Kidney epithelial cell (primary cell): ENCODE results near the gene ARMC5. TPM values are rescaled to one million over a fixed set of nuclear protein-coding genes. Genes with fewer than 3 reads are reported as not detected.

Experiments used
- DNase-seq: peaks from one replicate; pipeline ENCODE4 v3.0.0-alpha.2; 2010; ENCODE audit warnings: low read depth
- H3K27me3 ChIP-seq: 2 replicates; pipeline ENCODE4 v1.6.0; 2011; ENCODE audit warnings: low read length; ENCODE audit not compliant: control insufficient read depth, insufficient read depth
- H3K36me3 ChIP-seq: 2 replicates; pipeline ENCODE4 v1.5.1; 2011; ENCODE audit warnings: low read length; ENCODE audit not compliant: control insufficient read depth, insufficient read depth
- H3K4me3 ChIP-seq: 2 replicates; pipeline ENCODE4 v1.5.1; 2011; ENCODE audit warnings: low read depth, mild to moderate bottlenecking, control low read depth, low read length
- CTCF ChIP-seq: IDR thresholded peaks from 2 replicates; pipeline ENCODE4 v1.5.1; 2011; ENCODE audit warnings: mild to moderate bottlenecking, moderate library complexity, low read length, control low read depth, inconsistent platforms; ENCODE audit not compliant: insufficient read depth, poor library complexity, severe bottlenecking
- total RNA-seq: library from RNA; depleted of rRNA; stranded (reverse); fragments of >200 nt; gene quantifications from 2 replicates; pipeline ENCODE4 v1.2.3, GENCODE V29; 2015

Gene ARMC5
- total RNA-seq, 1 donor from 2014 or later: 18.7 TPM

- H3K36me3 ChIP-seq: no peaks in the 10 kb centered on the region
- no peaks in the 10 kb centered on the region for H3K27me3 ChIP-seq
- no peak for TF ChIP-seq CTCF
- DNase-seq: no peak
- no peak overlapping the region for H3K4me3 ChIP-seq
These were observed 44.9 kb downstream of the ARMC5 start for GRCh38 chr16:31504159-31504558.

GRCh38 chr16:31505483-31505882, 46.2 kb downstream of the ARMC5 start:
- Histone ChIP-seq H3K4me3 (no peak overlapping the region), H3K36me3 (no peaks in the 10 kb centered on the region), H3K27me3 (no peaks in the 10 kb centered on the region)
- no peak for TF ChIP-seq CTCF
- no peak for DNase-seq

- Histone ChIP-seq H3K4me3 (peak overlapping the region; percentile 98), H3K27me3 (no peaks in the 10 kb centered on the region), H3K36me3 (no peaks in the 10 kb centered on the region)
- TF ChIP-seq CTCF: no peak
- DNase-seq: no peak
These were observed 48.3 kb downstream of the ARMC5 start for GRCh38 chr16:31507617-31507928.

GRCh38 chr16:31507929-31508705, 48.8 kb downstream of the ARMC5 start, which contains the start of gene RUSF1:
TSS of gene RUSF1 (minus strand) at chr16:31508391. CDS start at chr16:31508373, 18 bp downstream.
- Histone ChIP-seq H3K4me3 (peak within 1 kb of the TSS; percentile 98), H3K36me3 (no peaks in the 10 kb centered on the region), H3K27me3 (no peaks in the 10 kb centered on the region)
- TF ChIP-seq CTCF: no peak
- peak; percentile 32 for DNase-seq

- no peak for TF ChIP-seq CTCF
- no peaks in the 10 kb centered on the region for H3K27me3 ChIP-seq
- no peak for DNase-seq
These were observed 49.5 kb downstream of the ARMC5 start for GRCh38 chr16:31508706-31509195.

GRCh38 chr16:31513126-31513525, 53.8 kb downstream of the ARMC5 start:
- H3K4me3 ChIP-seq: no peak overlapping the region
- no peaks in the 10 kb centered on the region for H3K36me3 ChIP-seq
- H3K27me3 ChIP-seq: no peaks in the 10 kb centered on the region
- no peak for TF ChIP-seq CTCF
- DNase-seq: no peak

More at GRCh38 chr16:31508706-31509195, 49.5 kb downstream of the ARMC5 start:
- peak overlapping the region; percentile 98 for H3K4me3 ChIP-seq
- no peaks in the 10 kb centered on the region for H3K36me3 ChIP-seq
